Measurements from ENCODE around the gene CD47.

CD47 gene

GRCh38 chr3:108117241-108117775 is 26.5 kb upstream of the CD47 start:
- peak; percentile 24 for DNase-seq (ENCODE audit: low read depth)
- H3K4me3 ChIP-seq (ENCODE audit: low read depth, low read length): no peak overlapping the region
- TF ChIP-seq CTCF (conservative IDR thresholded peaks at IDR 0.05; ENCODE audit: low read depth, low read length): no peak

GRCh38 chr3:108114423-108115065 is 23.7 kb upstream of the CD47 start:
- no peak for DNase-seq (ENCODE audit: low read depth)
- no peak overlapping the region for H3K4me3 ChIP-seq (ENCODE audit: low read depth, low read length)
- TF ChIP-seq CTCF (conservative IDR thresholded peaks at IDR 0.05; ENCODE audit: low read depth, low read length): no peak

- no peak for TF ChIP-seq CTCF (conservative IDR thresholded peaks at IDR 0.05; ENCODE audit: low read depth, low read length)
- no peak overlapping the region for H3K4me3 ChIP-seq (ENCODE audit: low read depth, low read length)
- DNase-seq (ENCODE audit: low read depth): no peak
Measured at GRCh38 chr3:108113975-108114374, 23.1 kb upstream of the CD47 start.

GRCh38 chr3:108110934-108111333 is 20.1 kb upstream of the CD47 start:
- no peak for TF ChIP-seq CTCF (conservative IDR thresholded peaks at IDR 0.05; ENCODE audit: low read depth, low read length)
- no peak overlapping the region for H3K4me3 ChIP-seq (ENCODE audit: low read depth, low read length)
- no peak for DNase-seq (ENCODE audit: low read depth)

GRCh38 chr3:108108416-108108815 is 17.6 kb upstream of the CD47 start:
- no peak for DNase-seq (ENCODE audit: low read depth)
- no peak for TF ChIP-seq CTCF (conservative IDR thresholded peaks at IDR 0.05; ENCODE audit: low read depth, low read length)
- H3K4me3 ChIP-seq (ENCODE audit: low read depth, low read length): no peak overlapping the region

- TF ChIP-seq CTCF (conservative IDR thresholded peaks at IDR 0.05; ENCODE audit: low read depth, low read length): no peak
- DNase-seq (ENCODE audit: low read depth): no peak
- H3K4me3 ChIP-seq (ENCODE audit: low read depth, low read length): no peak overlapping the region
Measured at GRCh38 chr3:108106449-108106848, 15.6 kb upstream of the CD47 start.

GRCh38 chr3:108106031-108106430 is 15.2 kb upstream of the CD47 start:
- DNase-seq (ENCODE audit: low read depth): peak; percentile 82
- no peak for TF ChIP-seq CTCF (conservative IDR thresholded peaks at IDR 0.05; ENCODE audit: low read depth, low read length)
- no peak overlapping the region for H3K4me3 ChIP-seq (ENCODE audit: low read depth, low read length)
